ENCODE measurements around the gene ZDHHC14.

ZDHHC14 gene

GRCh38 chr6:157653521-157653920 is 272.5 kb downstream of the ZDHHC14 start:
- no peak for DNase-seq

GRCh38 chr6:157655139-157655538 is 274.1 kb downstream of the ZDHHC14 start:
- no peak for DNase-seq

GRCh38 chr6:157656437-157656997 is 275.5 kb downstream of the ZDHHC14 start:
- DNase-seq: no peak

DNA sequence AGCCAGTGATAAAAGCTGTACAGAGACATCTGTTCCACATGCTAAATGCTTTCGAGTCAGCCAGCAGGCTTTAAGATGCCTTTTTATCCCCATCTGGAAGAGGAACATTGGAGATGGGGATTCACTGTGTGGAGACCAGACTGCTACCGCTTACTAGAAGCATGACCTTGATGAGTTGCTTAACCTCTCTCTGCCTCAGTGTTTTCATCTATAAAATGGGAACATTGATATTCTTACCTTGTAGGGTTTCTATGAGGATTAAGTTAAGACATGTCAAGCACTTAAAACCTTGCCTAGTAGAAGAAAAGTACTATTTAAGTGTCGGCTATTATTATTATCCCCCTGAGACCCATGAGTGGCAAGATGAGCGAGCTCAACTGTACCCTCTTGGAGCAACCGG is 276.8 kb downstream of the ZDHHC14 start:
- DNase-seq: no peak

- DNase-seq: no peak
Observed at GRCh38 chr6:157658301-157658700, 277.3 kb downstream of the ZDHHC14 start.

DNA sequence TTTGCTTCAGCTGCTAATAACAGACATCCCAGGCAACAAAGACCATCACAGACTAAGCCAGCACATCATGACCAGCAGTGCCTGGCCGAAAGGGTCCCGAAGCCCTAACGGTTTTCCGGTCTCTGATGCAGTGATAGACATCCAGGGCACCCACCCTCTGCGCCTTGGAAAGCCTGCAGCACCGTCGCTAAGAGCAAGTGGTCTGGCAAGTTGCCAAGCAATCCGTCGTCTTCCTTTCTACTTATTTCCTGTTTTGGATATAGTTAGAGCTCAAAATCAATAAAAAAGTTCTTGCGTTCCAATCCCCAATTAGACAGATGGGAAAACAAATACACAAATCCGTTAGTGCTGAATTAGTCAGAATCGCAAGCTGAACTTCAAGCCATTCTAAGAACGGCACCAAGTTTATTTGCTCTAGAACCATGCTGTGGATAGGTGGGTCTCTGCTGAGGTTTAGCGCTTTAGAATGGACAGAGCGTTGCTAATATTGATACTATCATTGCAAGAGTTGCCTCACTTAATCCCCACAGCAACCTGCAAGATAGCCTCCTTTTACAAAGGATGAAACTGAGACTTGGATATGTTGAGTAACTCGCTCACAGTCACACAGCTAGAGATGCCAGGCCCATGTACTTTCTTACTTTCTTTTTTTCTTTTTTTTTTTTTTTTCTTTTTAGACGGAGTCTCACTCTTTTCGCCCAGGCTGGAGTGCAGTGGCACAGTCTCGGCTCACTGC is 278.7 kb downstream of the ZDHHC14 start:
- DNase-seq: no peak

- DNase-seq: no peak
Observed at GRCh38 chr6:157660414-157660813, 279.4 kb downstream of the ZDHHC14 start.

DNA sequence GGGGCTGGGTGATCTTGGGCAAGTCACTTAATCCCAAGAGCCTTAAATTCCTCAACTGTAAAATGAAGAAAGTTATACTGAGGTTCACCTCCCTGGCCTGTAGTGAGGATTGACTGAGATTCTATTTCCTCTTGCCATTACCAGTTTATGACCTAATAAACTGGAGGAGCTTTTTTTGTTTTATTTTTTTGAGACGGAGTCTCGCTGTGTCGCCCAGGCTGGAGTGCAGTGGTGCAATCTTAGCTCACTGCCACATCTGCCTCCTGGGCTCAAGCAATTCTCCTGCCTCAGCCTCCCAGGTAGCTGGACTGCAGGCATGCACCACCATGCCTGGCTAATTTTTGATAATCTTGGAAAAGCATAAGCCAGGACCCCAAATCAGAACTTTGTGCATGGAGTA is 280.7 kb downstream of the ZDHHC14 start:
- DNase-seq: no peak

DNA sequence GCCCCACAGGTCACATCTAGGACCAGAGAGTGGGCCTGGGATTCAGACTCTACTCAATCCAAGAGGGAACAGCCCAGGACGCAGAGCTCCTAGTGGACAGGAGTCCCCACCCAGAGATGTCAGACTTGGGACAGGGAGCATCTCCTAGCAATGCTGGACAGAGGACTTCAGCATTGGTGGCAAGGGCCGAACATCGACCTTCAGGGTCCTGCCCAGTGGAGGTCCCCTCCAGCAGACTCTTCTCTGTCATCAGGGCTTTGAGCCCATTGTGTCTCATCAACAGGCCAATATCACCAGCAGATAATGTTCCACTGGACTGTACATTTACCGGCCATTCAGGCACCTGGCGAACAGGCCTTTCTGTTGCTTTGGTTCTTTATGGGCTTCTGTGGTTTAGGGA is 282.3 kb downstream of the ZDHHC14 start:
- no peak for DNase-seq

DNA sequence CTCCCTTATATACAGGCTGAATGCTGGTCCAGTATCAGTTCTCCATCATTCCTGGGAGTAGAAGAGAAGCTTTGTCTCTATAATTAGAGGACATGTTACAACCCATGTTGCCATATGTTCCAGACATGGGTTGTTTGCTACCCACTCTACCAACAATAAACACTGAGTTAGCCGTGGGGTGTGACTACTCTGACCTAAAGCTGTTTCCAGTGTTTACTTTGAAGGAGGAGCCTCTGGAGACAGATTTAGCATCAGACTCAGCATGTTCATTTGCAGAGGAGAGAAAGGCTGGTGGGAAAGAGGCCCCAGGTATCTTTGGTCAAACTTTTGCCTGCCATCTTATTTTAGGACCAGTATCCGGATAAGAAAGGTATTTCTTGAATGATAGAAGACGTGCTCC is 284.2 kb downstream of the ZDHHC14 start:
- DNase-seq: no peak

- no peak for DNase-seq
Observed at GRCh38 chr6:157666729-157667128, 285.7 kb downstream of the ZDHHC14 start.

GRCh38 chr6:157667211-157668008 is 286.4 kb downstream of the ZDHHC14 start:
- peak; percentile 51 for DNase-seq

GRCh38 chr6:157668009-157668401 is 287.0 kb downstream of the ZDHHC14 start:
- no peak for DNase-seq

- no peak for DNase-seq
Observed at GRCh38 chr6:157668713-157669112, 287.7 kb downstream of the ZDHHC14 start.

DNA sequence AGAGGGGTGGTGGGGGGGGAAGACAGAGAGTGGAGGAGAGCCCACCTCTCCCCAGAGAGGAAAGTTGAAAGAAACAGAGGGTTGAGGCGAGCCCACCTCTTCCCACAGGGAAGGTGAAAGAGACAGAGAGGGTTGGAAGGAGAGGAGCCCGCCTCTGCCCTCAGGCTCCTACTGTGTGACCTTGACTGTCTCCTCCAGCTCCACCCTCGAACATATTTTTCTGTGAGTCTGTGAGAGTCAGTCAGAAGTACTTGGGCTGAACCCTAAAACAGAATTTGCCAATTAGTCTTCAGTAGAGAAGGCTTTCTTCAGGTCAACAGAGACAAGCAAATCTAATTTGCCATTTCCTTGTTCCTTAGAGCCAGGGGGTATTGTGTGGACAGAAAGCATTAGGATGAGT is 288.3 kb downstream of the ZDHHC14 start:
- DNase-seq: no peak

- DNase-seq: no peak
Observed at GRCh38 chr6:157669747-157670216, 288.8 kb downstream of the ZDHHC14 start.

DNA sequence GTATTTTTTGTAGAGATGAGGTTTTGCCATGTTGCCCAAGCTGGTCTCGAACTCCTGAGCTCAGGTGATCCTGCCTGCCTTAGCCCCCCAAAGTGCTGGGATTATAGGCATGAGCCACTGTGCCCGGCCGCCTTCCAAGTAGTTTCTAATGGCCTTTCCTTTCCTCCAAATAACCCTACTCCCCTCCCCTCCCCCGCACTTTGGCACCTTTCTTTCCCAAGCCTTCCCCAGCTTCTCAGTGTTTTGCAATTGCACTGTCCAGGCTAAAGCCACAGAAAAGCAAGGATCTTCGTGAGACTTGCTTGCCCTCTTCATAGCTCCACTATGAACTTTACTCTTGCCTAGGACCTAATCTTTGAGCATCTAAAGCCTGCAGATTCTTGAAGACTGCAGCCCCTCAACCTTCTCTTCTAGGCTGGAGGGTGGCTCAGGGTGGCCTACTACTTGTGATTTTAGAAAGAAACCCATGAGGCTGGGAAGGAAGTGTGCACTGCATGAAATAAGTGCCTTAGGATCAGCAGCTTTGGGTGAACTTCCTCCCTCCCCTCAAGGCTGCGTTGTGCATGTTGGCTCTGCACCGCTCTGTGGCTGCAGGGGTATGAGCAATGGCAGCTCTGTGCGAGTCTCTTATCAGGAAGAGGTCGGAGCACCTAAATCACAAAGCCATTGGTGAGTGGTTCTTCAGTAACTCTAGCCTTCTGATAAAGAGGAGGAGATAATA is 289.6 kb downstream of the ZDHHC14 start:
- no peak for DNase-seq

GRCh38 chr6:157672726-157673412 is 291.9 kb downstream of the ZDHHC14 start:
- no peak for DNase-seq

DNA sequence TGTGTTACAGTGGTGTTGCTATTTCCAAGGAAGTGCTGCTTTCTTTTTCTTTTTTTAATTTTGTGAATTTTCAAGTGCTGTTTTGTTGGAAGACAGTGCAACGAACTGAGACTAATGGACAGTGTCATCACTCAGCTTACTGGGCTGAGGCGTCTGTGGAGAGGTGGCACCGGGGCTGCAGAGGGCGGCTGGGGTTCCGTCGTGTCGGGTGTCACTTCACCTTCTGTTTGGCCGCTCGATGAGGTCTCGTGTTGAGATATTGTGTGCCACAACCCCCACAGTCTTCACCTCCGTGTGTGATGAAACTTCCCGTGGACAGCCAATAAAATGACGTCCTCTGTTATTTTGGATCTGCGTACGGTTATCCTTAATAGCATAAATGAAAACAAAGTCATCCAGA is 292.6 kb downstream of the ZDHHC14 start:
- no peak for DNase-seq

DNA sequence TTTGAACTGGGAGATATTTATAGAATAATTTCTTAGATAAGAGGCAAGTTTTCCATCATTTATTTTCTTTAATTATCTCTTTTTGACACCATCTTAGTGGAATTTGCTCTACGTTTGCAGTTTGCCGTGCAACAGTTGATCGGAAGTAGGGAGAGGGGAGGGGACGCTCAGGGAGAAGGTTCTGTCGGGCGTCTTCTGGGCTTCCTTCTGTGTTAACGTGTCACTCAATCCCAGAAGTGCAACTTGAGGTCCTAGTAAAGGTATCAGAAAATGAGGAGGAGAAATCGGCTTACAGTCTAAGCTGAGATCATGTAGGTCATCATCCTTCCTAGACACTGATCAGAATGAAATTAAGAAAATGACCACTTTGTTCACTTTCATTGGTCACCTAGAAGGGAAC is 293.1 kb downstream of the ZDHHC14 start:
- no peak for DNase-seq

DNA sequence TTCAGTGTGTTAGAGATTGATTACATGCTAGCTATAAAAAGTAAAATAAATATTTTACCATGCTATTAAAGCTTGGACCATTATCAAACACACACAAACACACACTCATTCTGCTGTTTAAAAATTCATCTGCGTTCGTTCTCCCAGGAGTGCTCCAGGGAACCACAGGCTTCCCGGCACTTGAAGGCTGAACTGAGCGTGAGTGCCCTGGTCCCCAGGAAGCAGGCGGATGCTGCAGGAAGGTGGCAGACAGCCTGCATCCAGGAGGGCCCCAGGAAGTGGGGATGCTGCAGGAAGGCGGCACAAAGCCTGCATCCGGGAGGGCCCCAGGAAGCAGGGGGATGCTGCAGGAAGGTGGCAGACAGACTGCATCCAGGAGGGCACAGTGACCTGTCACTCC is 294.8 kb downstream of the ZDHHC14 start:
- no peak for DNase-seq

DNA sequence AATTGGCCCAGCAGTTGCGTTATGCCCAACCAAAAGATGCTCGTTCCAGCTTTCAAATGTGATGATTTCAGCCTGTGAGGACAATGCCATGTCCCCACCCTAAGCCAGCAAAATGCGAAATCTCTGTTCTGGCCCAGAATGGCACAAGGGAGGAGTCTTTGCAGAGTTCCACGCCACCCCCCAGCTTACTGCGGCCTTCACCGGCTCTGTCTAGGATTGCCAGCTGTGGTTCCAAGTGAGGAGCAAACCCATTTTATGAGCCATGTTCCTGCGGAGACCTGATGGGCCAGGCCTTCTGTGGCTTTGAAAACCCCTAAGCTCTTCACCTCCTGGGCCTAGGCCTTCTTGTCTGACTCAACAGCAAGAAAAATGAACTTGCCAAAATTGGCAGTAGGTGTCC is 295.3 kb downstream of the ZDHHC14 start:
- no peak for DNase-seq

DNA sequence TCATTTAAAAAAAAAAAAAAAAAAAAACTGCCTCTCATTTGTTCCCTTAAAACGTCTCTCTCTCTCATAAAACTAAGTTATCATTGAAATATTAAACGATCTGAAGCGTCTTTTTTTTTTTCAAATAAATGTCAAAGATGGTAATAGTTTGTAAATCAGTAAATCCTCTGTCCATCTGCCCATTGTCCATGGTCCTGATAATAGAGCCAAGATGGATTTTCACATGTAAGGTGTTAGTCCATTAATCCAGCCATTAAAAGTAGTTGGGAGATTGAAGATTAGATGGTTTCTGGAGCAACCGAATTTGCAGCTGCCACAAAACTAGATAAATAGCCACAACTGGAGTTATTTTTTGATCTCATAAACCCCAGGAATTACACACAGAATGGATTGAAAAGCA is 296.2 kb downstream of the ZDHHC14 start:
- no peak for DNase-seq
